HG02571 (cell line): ENCODE measurements around the gene SLC1A1.
A peak's percentile ranks its signal among the peaks of the same experiment; 100 is the strongest.
"Not testable (repeated sequence)": the region's sequence is repeated elsewhere in the genome, so short reads cannot be mapped to it uniquely, and the experiment has no call there.

Experiments used
- ATAC-seq: cut with Tn5 transposase; IDR thresholded peaks from one replicate; pipeline ENCODE4 v1.9.1; 2021; ENCODE audit warnings: mild to moderate bottlenecking, moderate library complexity; ENCODE audit not compliant: unreplicated experiment

SLC1A1 gene

DNA sequence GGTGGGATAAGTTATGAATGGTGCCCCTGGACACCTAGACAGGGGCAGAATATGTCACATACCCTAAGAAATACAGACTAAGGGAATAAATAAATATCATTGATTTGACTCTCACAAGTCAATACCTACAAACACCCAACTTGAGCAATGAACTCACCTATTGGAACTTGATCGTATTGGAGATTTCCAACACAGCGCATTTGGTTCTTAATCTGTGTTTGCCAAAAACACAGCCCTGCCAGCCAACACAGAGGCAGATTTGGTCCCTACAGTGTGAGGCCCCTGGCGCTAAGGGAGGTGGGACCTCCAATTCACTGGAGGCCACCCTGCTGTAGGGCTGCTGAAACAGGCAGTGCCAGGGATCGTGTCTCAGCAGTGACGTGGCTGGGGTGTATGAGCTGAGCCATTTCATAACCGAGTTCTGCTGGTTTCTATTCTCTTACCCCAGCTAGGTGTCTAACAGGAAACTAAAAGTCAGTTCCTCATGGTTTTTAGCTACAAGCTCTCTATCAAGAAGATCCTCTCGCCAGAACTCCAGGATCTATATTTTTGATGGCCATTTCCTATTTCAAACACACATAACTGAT lies 84.5 kb downstream of the SLC1A1 start:
- ATAC-seq: no peak

- no peak for ATAC-seq
Observed at GRCh38 chr9:4575997-4576396, 85.7 kb downstream of the SLC1A1 start.

DNA sequence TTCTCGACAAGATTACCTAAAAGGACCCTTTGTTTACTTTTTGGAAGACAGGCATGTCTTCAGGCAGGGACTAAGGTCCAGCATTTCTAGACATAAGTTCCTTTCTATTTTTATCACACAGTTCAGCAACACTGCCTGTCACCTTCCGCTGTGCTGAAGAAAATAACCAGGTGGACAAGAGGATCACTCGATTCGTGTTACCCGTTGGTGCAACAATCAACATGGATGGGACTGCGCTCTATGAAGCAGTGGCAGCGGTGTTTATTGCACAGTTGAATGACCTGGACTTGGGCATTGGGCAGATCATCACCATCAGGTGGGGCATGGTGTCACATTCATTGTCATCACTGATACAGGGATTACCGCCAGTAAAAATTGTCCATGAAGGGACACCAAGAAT lies 86.2 kb downstream of the SLC1A1 start:
- no peak for ATAC-seq

DNA sequence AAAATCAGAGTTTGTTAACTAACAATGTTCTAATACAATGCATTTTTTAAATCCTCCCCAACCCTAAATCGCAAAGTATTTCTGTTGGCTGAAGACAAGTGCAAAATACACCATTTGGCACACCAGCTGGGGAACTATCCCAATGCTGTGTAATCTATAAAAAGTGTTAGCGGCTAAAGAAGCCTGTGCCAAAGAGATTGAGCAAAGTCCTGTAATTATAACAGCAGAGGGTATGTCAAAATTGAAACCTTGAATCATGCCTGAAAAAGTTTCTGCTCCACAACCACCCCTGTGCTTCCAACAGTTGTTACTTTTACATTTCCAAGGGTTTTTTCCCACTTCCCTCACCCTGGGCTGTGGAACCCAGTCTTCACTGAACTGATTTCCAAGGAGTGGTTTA lies 88.7 kb downstream of the SLC1A1 start:
- ATAC-seq: no peak

GRCh38 chr9:4581035-4581760 lies 90.9 kb downstream of the SLC1A1 start:
- no peak for ATAC-seq

DNA sequence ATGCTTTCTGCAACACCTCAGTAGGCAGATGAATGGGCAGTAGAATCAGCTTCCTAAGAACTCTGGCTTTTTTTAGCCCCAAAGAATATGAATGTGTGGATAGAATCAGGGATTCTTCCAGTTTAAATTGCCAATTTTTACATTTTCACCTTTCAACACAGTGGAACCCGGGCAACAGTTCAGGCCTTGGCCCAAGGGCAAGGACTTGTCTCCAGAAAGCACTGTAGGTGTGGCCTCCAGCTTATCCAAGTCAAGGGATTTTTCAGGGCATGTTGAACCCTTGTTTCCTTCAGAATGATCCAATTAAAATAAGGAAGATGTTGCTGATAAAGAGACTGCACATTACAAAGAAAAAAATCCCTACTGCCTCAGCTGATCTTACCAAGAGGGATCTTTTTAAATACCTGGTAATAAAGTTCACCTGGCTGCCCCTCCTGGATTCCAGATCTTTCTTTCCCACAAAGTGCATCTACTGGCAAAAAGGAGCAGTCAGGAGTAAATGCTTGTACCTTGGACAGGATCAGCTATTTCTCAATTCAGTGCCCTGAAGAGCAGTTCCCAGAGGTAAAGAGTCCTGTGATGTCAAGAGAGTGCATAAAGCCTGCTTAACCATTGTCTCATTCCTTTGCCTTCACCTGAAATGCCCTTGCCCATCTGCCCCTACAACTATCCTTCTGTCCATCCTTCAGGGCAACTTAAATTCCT lies 91.7 kb downstream of the SLC1A1 start:
- ATAC-seq: no peak

DNA sequence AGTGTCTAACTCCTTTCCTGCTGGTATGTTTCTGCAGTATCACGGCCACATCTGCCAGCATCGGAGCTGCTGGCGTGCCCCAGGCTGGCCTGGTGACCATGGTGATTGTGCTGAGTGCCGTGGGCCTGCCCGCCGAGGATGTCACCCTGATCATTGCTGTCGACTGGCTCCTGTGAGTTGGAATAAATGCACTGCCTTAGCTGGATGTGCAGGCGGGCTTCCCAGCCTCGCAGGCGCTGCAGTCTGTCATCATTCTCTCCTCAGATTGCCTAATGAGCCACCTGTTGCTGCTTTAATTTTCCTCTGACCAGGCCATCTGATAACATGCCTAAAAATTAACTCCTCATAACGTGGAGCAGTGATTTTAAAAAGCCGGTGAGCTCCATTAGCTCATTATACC lies 92.7 kb downstream of the SLC1A1 start:
- no peak for ATAC-seq

- ATAC-seq: no peak
Observed at GRCh38 chr9:4584636-4585035, 94.4 kb downstream of the SLC1A1 start.

DNA sequence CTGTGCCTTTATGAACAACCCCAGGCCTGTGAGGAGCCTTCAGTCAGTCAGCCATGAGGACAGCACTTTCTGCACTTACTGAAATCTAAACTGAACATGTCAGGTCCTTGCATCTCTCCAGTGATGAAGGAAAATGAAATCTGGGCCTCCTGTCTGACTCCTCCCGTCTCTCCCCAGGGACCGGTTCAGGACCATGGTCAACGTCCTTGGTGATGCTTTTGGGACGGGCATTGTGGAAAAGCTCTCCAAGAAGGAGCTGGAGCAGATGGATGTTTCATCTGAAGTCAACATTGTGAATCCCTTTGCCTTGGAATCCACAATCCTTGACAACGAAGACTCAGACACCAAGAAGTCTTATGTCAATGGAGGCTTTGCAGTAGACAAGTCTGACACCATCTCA lies 94.9 kb downstream of the SLC1A1 start:
- ATAC-seq: no peak

DNA sequence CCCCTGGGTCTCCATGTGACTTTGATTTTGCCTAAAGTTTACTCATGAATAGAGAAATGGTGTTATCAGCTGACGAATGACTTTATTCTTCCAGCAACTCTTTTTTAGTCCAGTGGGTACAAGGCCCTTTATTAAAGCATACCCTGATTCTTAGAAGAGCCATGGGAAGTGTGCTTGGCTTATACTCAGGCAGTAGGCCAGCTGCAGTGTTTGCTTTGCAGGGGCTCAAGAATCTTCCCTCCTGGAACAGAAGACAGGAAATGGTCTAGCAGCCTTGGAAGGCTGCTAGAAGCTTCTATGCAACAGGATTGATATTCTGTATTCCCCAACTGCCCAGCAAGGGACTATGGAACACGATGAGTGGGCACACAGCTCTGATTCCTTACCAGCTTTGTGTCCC lies 98.5 kb downstream of the SLC1A1 start:
- ATAC-seq: no peak

GRCh38 chr9:4590430-4591122 lies 100.3 kb downstream of the SLC1A1 start:
- ATAC-seq: no peak

DNA sequence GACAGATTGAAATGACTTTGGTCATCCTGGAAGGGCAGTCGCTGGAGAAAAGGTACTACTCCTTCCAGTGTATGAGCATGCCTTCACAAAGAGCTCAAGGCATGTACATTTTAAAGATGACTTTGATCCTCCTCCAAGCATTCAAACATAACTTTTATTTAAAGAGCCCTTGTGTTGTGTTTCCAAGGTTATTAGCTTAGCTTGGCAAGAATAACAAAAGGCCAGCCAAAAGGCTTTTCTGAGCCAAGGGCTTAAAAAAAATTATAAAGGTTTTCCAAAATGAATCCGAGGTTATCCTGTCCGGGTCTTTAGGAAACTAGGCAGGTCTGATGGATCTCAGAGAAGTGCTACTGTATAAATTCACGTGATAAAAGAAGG lies 100.8 kb downstream of the SLC1A1 start:
- ATAC-seq: no peak

GRCh38 chr9:4592295-4592694 lies 102.0 kb downstream of the SLC1A1 start:
- no peak for ATAC-seq

DNA sequence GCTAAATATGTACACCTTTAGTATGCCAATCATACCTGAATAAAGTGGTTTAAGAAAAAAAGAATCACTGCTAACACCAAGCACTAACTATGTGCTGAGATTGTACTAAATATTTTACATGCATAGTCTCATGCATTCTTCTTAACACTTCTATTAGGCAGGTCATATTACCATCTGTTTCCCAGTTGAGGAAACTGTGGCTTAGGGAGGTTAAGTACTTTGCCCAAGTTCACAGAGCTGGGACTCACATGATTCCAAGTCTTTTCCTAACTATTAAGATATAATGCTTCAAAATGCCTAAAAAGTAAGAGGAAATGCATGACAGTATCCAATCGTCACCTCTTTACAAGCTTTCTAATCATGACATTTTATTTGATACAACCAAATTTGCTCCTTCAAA lies 102.6 kb downstream of the SLC1A1 start:
- ATAC-seq: no peak

- no peak for ATAC-seq
Observed at GRCh38 chr9:4594545-4594944, 104.3 kb downstream of the SLC1A1 start.

DNA sequence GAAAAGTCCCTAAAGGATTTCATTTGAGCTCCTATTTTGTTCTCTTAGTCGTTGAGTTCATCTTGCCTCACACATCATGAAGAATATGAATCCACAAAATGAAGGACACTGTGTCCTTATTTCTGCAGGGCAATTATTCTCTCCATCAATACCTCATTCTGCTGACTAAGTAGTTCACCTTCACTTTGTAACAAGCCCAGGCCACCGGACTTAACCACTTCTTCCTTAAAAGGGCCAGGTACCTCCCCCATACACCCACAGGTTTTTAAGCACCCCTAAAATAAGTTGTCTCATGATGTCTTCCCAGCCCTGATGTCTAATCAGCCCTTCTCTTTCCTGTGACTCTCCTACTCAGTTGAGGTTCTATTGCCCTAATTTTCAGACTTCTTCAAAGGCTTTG lies 104.7 kb downstream of the SLC1A1 start:
- no peak for ATAC-seq

DNA sequence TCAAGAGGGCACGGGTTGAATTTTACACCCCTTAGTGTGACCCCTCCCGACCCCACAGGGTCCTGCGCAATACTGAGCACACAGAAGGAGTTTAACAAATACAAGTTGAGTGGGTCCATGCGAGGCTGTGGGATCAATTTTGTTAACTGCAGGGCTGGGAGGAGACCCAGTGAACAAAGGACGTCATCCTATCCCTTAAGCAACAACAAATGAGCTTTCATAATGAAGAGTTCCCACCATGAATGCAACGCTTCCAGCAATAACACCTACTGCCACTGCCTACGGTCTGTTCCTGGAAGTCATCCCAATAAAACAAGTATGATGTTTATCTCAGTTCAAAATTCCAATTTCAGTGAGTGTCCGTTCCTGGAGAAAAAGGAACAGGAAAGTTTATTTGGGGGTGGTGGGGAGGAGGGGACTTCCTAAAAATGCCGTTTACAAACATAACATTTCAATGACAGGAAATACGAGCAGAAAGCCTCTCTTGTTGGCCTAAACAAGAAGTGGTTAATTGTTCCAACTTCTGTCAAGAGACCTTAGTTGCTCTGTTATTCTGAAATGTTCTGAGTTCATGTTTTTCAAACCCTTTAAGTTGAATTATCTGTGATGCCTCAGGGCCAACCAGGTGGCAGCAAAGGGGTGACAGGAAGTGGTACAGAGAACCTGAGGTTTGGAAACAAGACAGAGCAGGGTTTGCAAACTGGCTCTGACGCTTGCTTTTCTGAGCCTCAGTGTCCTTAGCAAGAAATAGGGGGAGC lies 106.1 kb downstream of the SLC1A1 start:
- ATAC-seq: no peak

- ATAC-seq: no peak
Observed at GRCh38 chr9:4600368-4600767, 110.1 kb downstream of the SLC1A1 start.

DNA sequence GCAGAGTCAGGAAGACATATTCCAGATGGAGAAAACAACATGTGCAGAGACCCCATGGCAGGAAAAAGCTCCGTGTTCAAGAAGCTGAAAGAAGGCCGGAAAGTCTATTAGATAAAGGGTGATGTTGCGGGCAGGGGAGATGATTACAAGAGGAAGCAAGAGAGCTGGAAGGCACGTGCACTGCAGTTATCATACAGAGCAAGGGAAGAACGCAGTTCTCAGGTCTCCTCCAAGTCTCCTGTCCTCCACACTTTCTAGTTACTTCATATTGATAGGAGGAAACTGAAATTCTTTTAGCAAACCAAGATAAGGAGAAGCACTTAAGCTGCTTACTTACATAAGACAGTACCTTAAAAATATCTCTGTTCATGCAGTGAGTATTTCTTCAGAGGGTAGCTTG lies 113.6 kb downstream of the SLC1A1 start:
- no peak for ATAC-seq

- peak; percentile 61 for ATAC-seq
Observed at GRCh38 chr9:4604678-4605095, 114.4 kb downstream of the SLC1A1 start.

DNA sequence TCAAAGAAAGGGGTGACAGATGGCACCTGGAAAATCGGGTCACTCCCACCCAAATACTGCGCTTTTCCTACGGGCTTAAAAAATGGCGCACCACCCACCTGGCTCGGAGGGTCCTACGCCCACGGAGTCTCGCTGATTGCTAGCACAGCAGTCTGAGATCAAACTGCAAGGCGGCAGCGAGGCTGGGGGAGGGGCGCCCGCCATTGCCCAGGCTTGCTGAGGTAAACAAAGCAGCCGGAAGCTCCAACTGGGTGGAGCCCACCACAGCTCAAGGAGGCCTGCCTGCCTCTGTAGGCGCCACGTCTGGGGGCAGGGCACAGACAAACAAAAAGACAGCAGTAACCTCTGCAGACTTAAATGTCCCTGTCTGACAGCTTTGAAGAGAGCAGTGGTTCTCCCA lies 115.8 kb downstream of the SLC1A1 start:
- not testable (repeated sequence) for ATAC-seq
